Peyer's patch (tissue), 4 donors: Measurements from ENCODE around the gene PALLD. TPM values are rescaled to one million over a fixed set of nuclear protein-coding genes. Genes with fewer than 3 reads are reported as not detected.

ENCODE experiments used
- DNase-seq, 3 donors: peaks; one replicate each; pipeline ENCODE4 v3.0.0-alpha.2; 2017 to 2019
- H3K27ac ChIP-seq, 4 donors: fragments of 200-600 bp; sonication (generic); one replicate each; pipeline ENCODE4 v1.5.1; 2016 to 2019
- H3K27me3 ChIP-seq, 2 donors: fragments of 200-600 bp; sonication (generic); one replicate each; pipeline ENCODE4 v1.5.1; 2019
- H3K36me3 ChIP-seq, 3 donors: fragments of 200-600 bp; sonication (generic); one replicate each; pipeline ENCODE4 v1.5.1; 2016 to 2019
- H3K4me1 ChIP-seq, 4 donors: fragments of 200-600 bp; sonication (generic); one replicate each; pipeline ENCODE4 v1.5.1; 2016 to 2019
- H3K4me3 ChIP-seq, 4 donors: fragments of 200-600 bp; sonication (generic); 1 replicate in 3 of 4; 2 replicates in 1 of 4; pipeline ENCODE4 v1.5.1; 2016 to 2019; ENCODE audit warnings: mild to moderate bottlenecking in 1 of 4
- H3K9me3 ChIP-seq, 4 donors: fragments of 200-600 bp; sonication (generic); one replicate each; pipeline ENCODE4 v1.5.1; 2016 to 2019; ENCODE audit warnings: mild to moderate bottlenecking in 1 of 4
- CTCF ChIP-seq, 6 experiments: fragments of 450-650 bp in 4 of 6; fragments of 200-600 bp in 2 of 6; sonication (generic) in 1 of 6; IDR thresholded peaks; one replicate each; pipeline ENCODE4 v1.5.1; 2017 to 2019; ENCODE audit warnings: antibody characterized with exemption in 6 of 6, mild to moderate bottlenecking in 3 of 6, moderate library complexity in 1 of 6
- POLR2A ChIP-seq, 2 donors: fragments of 450-650 bp; IDR thresholded peaks; one replicate each; pipeline ENCODE4 v1.5.1; 2017; ENCODE audit warnings: antibody characterized with exemption in 2 of 2, mild to moderate bottlenecking in 2 of 2, moderate library complexity in 2 of 2
- total RNA-seq, 4 donors: library from RNA; depleted of rRNA; stranded (reverse); fragments of >200 nt; gene quantifications; one replicate each; pipeline ENCODE4 v1.1.0, GENCODE V29; 2016

Gene PALLD
- total RNA-seq, 4 donors from 2014 or later: 68.0 to 175 (median 78.4) TPM

DNA sequence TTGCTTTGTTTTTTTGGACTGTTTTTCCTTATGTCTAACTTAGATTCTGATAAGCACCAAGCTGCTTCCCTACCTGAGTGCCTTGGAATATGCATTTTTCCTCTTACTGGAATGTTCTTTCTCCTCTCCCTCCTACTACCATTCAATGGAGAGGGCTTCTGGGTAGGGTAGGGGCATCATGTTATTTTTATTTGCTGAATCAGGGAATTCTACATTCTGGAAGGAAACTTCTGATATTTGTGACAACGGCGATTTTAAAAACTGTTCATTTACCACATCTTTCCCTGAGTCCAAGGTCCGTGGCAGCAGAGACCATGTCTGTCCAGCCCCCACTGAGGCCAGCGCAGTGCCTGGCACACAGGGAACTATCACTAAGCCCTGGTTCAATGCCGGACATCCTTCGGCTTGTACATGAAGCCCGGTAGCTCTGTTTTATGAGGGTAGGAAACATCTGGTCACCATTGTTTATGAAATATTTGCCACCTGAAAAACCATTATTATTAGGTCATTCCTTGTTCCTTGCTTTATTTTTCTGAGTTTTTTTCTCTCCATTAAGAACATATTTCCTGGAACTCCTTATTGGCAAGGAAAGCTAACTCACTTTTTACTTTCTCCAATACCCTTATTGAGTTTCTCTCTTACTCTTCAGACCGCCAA is 57.0 kb downstream of the PALLD start:
- H3K4me3 ChIP-seq: no peak overlapping the region
- no peak overlapping the region for H3K27ac ChIP-seq
- H3K9me3 ChIP-seq: no peaks in the 10 kb centered on the region
- H3K36me3 ChIP-seq: no peaks in the 10 kb centered on the region
- no peaks in the 10 kb centered on the region for H3K27me3 ChIP-seq
- DNase-seq: no peak
- TF ChIP-seq POLR2A (IDR thresholded peaks at IDR 0.05): no peak
- TF ChIP-seq CTCF (IDR thresholded peaks at IDR 0.05): no peak
- peaks cover 0 to under 1% (median 0%) of the 10 kb centered on the region in 4 donors for H3K4me1 ChIP-seq

GRCh38 chr4:168555437-168555836 is 58.6 kb downstream of the PALLD start:
- peaks cover 0 to 4% (median 0%) of the 10 kb centered on the region in 4 donors for H3K4me1 ChIP-seq
- no peaks in the 10 kb centered on the region for H3K36me3 ChIP-seq
- no peak for DNase-seq
- H3K9me3 ChIP-seq: no peaks in the 10 kb centered on the region
- no peak for TF ChIP-seq POLR2A (IDR thresholded peaks at IDR 0.05)
- H3K27ac ChIP-seq: no peak overlapping the region
- no peaks in the 10 kb centered on the region for H3K27me3 ChIP-seq
- H3K4me3 ChIP-seq: no peak overlapping the region

DNA sequence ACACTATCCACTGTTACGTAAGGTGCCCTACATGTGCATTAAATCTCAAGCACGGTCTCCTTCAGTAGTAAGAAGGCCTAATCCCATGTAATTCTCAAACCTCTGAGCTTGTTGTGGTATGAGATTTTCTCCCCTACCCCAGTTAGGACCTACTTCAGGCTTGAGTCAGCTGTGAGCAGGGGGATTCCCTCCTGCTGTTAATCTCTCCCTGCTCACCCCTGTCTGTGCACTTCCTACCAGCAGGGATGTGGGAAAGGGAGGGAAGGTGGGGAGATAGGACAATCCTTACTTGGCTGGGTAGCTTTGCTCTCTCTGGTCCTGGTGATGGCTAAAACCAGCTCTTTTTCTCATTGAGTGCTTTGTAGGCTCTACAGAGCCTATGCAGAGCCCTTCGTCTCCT is 60.8 kb downstream of the PALLD start:
- Histone ChIP-seq H3K27ac (no peak overlapping the region), H3K4me1 (peaks cover 0 to 9% (median 0%) of the 10 kb centered on the region in 4 donors), H3K9me3 (no peaks in the 10 kb centered on the region), H3K36me3 (no peaks in the 10 kb centered on the region), H3K27me3 (no peaks in the 10 kb centered on the region), H3K4me3 (no peak overlapping the region)
- DNase-seq: no peak
- TF ChIP-seq CTCF (IDR thresholded peaks at IDR 0.05) (no peak), POLR2A (IDR thresholded peaks at IDR 0.05) (no peak)

- Histone ChIP-seq H3K27me3 (no peaks in the 10 kb centered on the region), H3K9me3 (no peaks in the 10 kb centered on the region), H3K36me3 (no peaks in the 10 kb centered on the region), H3K4me3 (no peak overlapping the region), H3K27ac (no peak overlapping the region), H3K4me1 (peaks cover 0 to 9% (median 0%) of the 10 kb centered on the region in 4 donors)
- DNase-seq: no peak
- no peak for TF ChIP-seq CTCF (IDR thresholded peaks at IDR 0.05)
- TF ChIP-seq POLR2A (IDR thresholded peaks at IDR 0.05): no peak
Measured at GRCh38 chr4:168558599-168558998, 61.7 kb downstream of the PALLD start.

GRCh38 chr4:168560184-168561180 is 63.6 kb downstream of the PALLD start:
- Histone ChIP-seq H3K4me1 (peaks cover 0 to 9% (median 0%) of the 10 kb centered on the region in 4 donors), H3K27ac (no peak overlapping the region), H3K4me3 (no peak overlapping the region), H3K9me3 (no peaks in the 10 kb centered on the region), H3K27me3 (no peaks in the 10 kb centered on the region), H3K36me3 (no peaks in the 10 kb centered on the region)
- no peak for DNase-seq
- TF ChIP-seq POLR2A (IDR thresholded peaks at IDR 0.05) (no peak), CTCF (IDR thresholded peaks at IDR 0.05) (no peak)
